ENCODE data around the gene CBX4. TPM values are rescaled to one million over a fixed set of nuclear protein-coding genes. Genes with fewer than 3 reads are reported as not detected.

The CBX4 gene
- total and polyA plus RNA-seq, 3 experiments from 2014 or later: 9.8 to 12.2 (median 12.1) TPM

GRCh38 chr17:79837888-79838521 lies 1.2 kb downstream of the CBX4 start:
- peaks cover 32% of the 10 kb centered on the region for H3K27me3 ChIP-seq (ENCODE audit: insufficient read depth, low read length, poor library complexity, severe bottlenecking)
- peaks cover 0 to 36% (median 5%) of the 10 kb centered on the region in 3 donors for H3K36me3 Mint-ChIP-seq
- peaks cover 29 to 31% of the 10 kb centered on the region in 2 donors for H3K27me3 Mint-ChIP-seq
- H3K27ac ChIP-seq (ENCODE audit: low read depth, low read length): peak overlapping the region; percentile 89
- peaks cover 5% of the 10 kb centered on the region for H3K36me3 ChIP-seq (ENCODE audit: insufficient read depth, low read length)
- peak overlapping the region; percentile 88 to 100 (median 96) for H3K27ac Mint-ChIP-seq
- peaks cover 31 to 72% (median 40%) of the 10 kb centered on the region in 3 donors for H3K4me1 Mint-ChIP-seq
- ChIA-PET POLR2A (interaction anchor here (0.6 to 9.3 kb wide), 7 partner anchors 21 to 1845 kb away, joined by 3 to 79 read pairs (median 9); partner anchors contain the start of gene CBX8), CTCF (interaction anchor here (1.3 to 1.8 kb wide), 4 partner anchors 8 to 156 kb away, joined by 3 to 8 read pairs (median 5); no protein-coding TSS in a partner anchor)
- H3K4me3 ChIP-seq (ENCODE audit: low read length): peak overlapping the region; percentile 85
- H3K4me3 Mint-ChIP-seq: peak overlapping the region; percentile 94 to 100 (median 97)
- H3K9me3 Mint-ChIP-seq: no peaks in the 10 kb centered on the region
- DNase-seq: peak in 2 of 5 donors; percentile 51 to 65
- peaks cover 58% of the 10 kb centered on the region for H3K4me1 ChIP-seq (ENCODE audit: insufficient read depth, low read length)
- H3K9me3 ChIP-seq (ENCODE audit: low read length): no peaks in the 10 kb centered on the region

GRCh38 chr17:79836972-79837887 lies 2.0 kb downstream of the CBX4 start:
- Histone ChIP-seq H3K4me3 (ENCODE audit: low read length) (peak overlapping the region; percentile 85), H3K4me1 (ENCODE audit: insufficient read depth, low read length) (peaks cover 52% of the 10 kb centered on the region), H3K27ac (ENCODE audit: low read depth, low read length) (peak overlapping the region; percentile 89), H3K9me3 (ENCODE audit: low read length) (no peaks in the 10 kb centered on the region), H3K36me3 (ENCODE audit: insufficient read depth, low read length) (peaks cover 5% of the 10 kb centered on the region), H3K27me3 (ENCODE audit: insufficient read depth, low read length, poor library complexity, severe bottlenecking) (peaks cover 25% of the 10 kb centered on the region)
- ChIA-PET CTCF (interaction anchor here (0.9 to 3.5 kb wide), 8 partner anchors 8 to 156 kb away, joined by 3 to 15 read pairs (median 4); no protein-coding TSS in a partner anchor), POLR2A (interaction anchor here (0.9 to 9.3 kb wide), 5 partner anchors 14 to 40 kb away, joined by 3 to 79 read pairs (median 9); partner anchors contain the start of gene CBX8)
- Mint-ChIP-seq H3K36me3 (peaks cover 0 to 38% (median 5%) of the 10 kb centered on the region in 3 donors), H3K27me3 (peaks cover 21 to 25% of the 10 kb centered on the region in 2 donors), H3K27ac (peak overlapping the region in 4 of 8 donors; percentile 34 to 100 (median 92)), H3K4me1 (peaks cover 26 to 67% (median 34%) of the 10 kb centered on the region in 3 donors), H3K9me3 (no peaks in the 10 kb centered on the region), H3K4me3 (peak overlapping the region; percentile 94 to 100 (median 97))
- peak; percentile 41 to 78 (median 50) for DNase-seq

GRCh38 chr17:79836510-79836971 lies 2.7 kb downstream of the CBX4 start:
- H3K36me3 Mint-ChIP-seq: peaks cover 0 to 38% (median 5%) of the 10 kb centered on the region in 3 donors
- no peak for DNase-seq
- ChIA-PET POLR2A (interaction anchor here (0.7 to 9.3 kb wide), 6 partner anchors 15 to 40 kb away, joined by 3 to 79 read pairs (median 8); partner anchors contain the start of gene CBX8), CTCF (interaction anchor here (0.9 to 3.5 kb wide), 8 partner anchors 9 to 157 kb away, joined by 3 to 15 read pairs (median 4); no protein-coding TSS in a partner anchor)
- peaks cover 46% of the 10 kb centered on the region for H3K4me1 ChIP-seq (ENCODE audit: insufficient read depth, low read length)
- peak overlapping the region; percentile 85 for H3K4me3 ChIP-seq (ENCODE audit: low read length)
- peaks cover 5% of the 10 kb centered on the region for H3K36me3 ChIP-seq (ENCODE audit: insufficient read depth, low read length)
- peaks cover 15 to 20% of the 10 kb centered on the region in 2 donors for H3K27me3 Mint-ChIP-seq
- H3K9me3 Mint-ChIP-seq: no peaks in the 10 kb centered on the region
- peak overlapping the region; percentile 61 to 100 (median 97) for H3K4me3 Mint-ChIP-seq
- peak overlapping the region in 4 of 8 donors; percentile 15 to 100 (median 68) for H3K27ac Mint-ChIP-seq
- no peaks in the 10 kb centered on the region for H3K9me3 ChIP-seq (ENCODE audit: low read length)
- H3K27me3 ChIP-seq (ENCODE audit: insufficient read depth, low read length, poor library complexity, severe bottlenecking): peaks cover 18% of the 10 kb centered on the region
- peaks cover 21 to 62% (median 30%) of the 10 kb centered on the region in 3 donors for H3K4me1 Mint-ChIP-seq
- peak overlapping the region; percentile 89 for H3K27ac ChIP-seq (ENCODE audit: low read depth, low read length)

- H3K36me3 Mint-ChIP-seq: peaks cover 0 to 38% (median 5%) of the 10 kb centered on the region in 3 donors
Observed at GRCh38 chr17:79835953-79836509, 3.2 kb downstream of the CBX4 start.

GRCh38 chr17:79835470-79835899 lies 3.8 kb downstream of the CBX4 start:
- DNase-seq: peak in 1 of 5 donors; percentile 45
- peaks cover 5 to 12% of the 10 kb centered on the region in 2 donors for H3K27me3 Mint-ChIP-seq
- Histone ChIP-seq H3K4me1 (ENCODE audit: insufficient read depth, low read length) (peaks cover 40% of the 10 kb centered on the region), H3K27me3 (ENCODE audit: insufficient read depth, low read length, poor library complexity, severe bottlenecking) (peaks cover 8% of the 10 kb centered on the region), H3K9me3 (ENCODE audit: low read length) (no peaks in the 10 kb centered on the region), H3K4me3 (ENCODE audit: low read length) (no peak overlapping the region), H3K36me3 (ENCODE audit: insufficient read depth, low read length) (peaks cover 5% of the 10 kb centered on the region), H3K27ac (ENCODE audit: low read depth, low read length) (no peak overlapping the region)
- peaks cover 0 to 38% (median 5%) of the 10 kb centered on the region in 3 donors for H3K36me3 Mint-ChIP-seq
- peak overlapping the region in 1 of 8 donors; percentile 54 for H3K27ac Mint-ChIP-seq
- H3K4me1 Mint-ChIP-seq: peaks cover 21 to 57% (median 30%) of the 10 kb centered on the region in 3 donors
- peak overlapping the region in 4 of 7 donors; percentile 10 to 74 (median 46) for H3K4me3 Mint-ChIP-seq
- CTCF ChIA-PET: interaction anchor here (0.7 to 3.5 kb wide), 12 partner anchors 10 to 924 kb away, joined by 3 to 15 read pairs (median 3); partner anchors contain the start of gene CBX8
- H3K9me3 Mint-ChIP-seq: no peaks in the 10 kb centered on the region
- POLR2A ChIA-PET: interaction anchor here (0.7 to 9.3 kb wide), 6 partner anchors 18 to 90 kb away, joined by 6 to 79 read pairs (median 11); partner anchors contain the start of gene CBX8

More at GRCh38 chr17:79835953-79836509, 3.2 kb downstream of the CBX4 start:
- H3K4me3 Mint-ChIP-seq: peak overlapping the region in 4 of 7 donors; percentile 41 to 97 (median 73)
- H3K9me3 Mint-ChIP-seq: no peaks in the 10 kb centered on the region
- DNase-seq: peak in 1 of 5 donors; percentile 48
- Histone ChIP-seq H3K9me3 (ENCODE audit: low read length) (no peaks in the 10 kb centered on the region), H3K27me3 (ENCODE audit: insufficient read depth, low read length, poor library complexity, severe bottlenecking) (peaks cover 13% of the 10 kb centered on the region), H3K36me3 (ENCODE audit: insufficient read depth, low read length) (peaks cover 5% of the 10 kb centered on the region), H3K4me3 (ENCODE audit: low read length) (peak overlapping the region; percentile 85), H3K4me1 (ENCODE audit: insufficient read depth, low read length) (peaks cover 46% of the 10 kb centered on the region), H3K27ac (ENCODE audit: low read depth, low read length) (peak overlapping the region; percentile 89)
- H3K27me3 Mint-ChIP-seq: peaks cover 11 to 17% of the 10 kb centered on the region in 2 donors
- peaks cover 21 to 60% (median 30%) of the 10 kb centered on the region in 3 donors for H3K4me1 Mint-ChIP-seq
- CTCF ChIA-PET: interaction anchor here (0.9 to 3.5 kb wide), 8 partner anchors 8 to 157 kb away, joined by 3 to 15 read pairs (median 4); no protein-coding TSS in a partner anchor
- POLR2A ChIA-PET: interaction anchor here (0.7 to 9.3 kb wide), 7 partner anchors 16 to 90 kb away, joined by 3 to 79 read pairs (median 9); partner anchors contain the start of gene CBX8
- H3K27ac Mint-ChIP-seq: no peak overlapping the region

- DNase-seq: peak in 3 of 5 donors; percentile 48 to 63 (median 62)
- H3K36me3 ChIP-seq (ENCODE audit: insufficient read depth, low read length): peaks cover 5% of the 10 kb centered on the region
- Mint-ChIP-seq H3K4me3 (peak overlapping the region in 2 of 7 donors; percentile 43 to 54), H3K9me3 (no peaks in the 10 kb centered on the region), H3K27ac (peak overlapping the region in 2 of 8 donors; percentile 54 to 65), H3K27me3 (peaks cover 0 to 8% of the 10 kb centered on the region in 2 donors), H3K36me3 (peaks cover 0 to 38% (median 5%) of the 10 kb centered on the region in 3 donors), H3K4me1 (peaks cover 16 to 51% (median 30%) of the 10 kb centered on the region in 3 donors)
- peaks cover 1% of the 10 kb centered on the region for H3K27me3 ChIP-seq (ENCODE audit: insufficient read depth, low read length, poor library complexity, severe bottlenecking)
- ChIA-PET POLR2A (interaction anchor here (1.0 to 9.3 kb wide), 4 partner anchors 18 to 89 kb away, joined by 6 to 79 read pairs (median 15); partner anchors contain the start of gene CBX8), CTCF (interaction anchor here (0.7 to 3.5 kb wide), 12 partner anchors 9 to 925 kb away, joined by 3 to 15 read pairs (median 3); partner anchors contain the start of gene CBX8)
- H3K9me3 ChIP-seq (ENCODE audit: low read length): no peaks in the 10 kb centered on the region
- no peak overlapping the region for H3K27ac ChIP-seq (ENCODE audit: low read depth, low read length)
- H3K4me1 ChIP-seq (ENCODE audit: insufficient read depth, low read length): peaks cover 34% of the 10 kb centered on the region
- H3K4me3 ChIP-seq (ENCODE audit: low read length): no peak overlapping the region
Observed at GRCh38 chr17:79834565-79835469, 4.4 kb downstream of the CBX4 start.
